ENCODE data around the gene PTK6. TPM values are rescaled to one million over a fixed set of nuclear protein-coding genes. Genes with fewer than 3 reads are reported as not detected.

PTK6 gene
- total RNA-seq, 4 donors from 2014 or later = 0.36 TPM; not detected in 3

GRCh38 chr20:63574829-63575743, 37.9 kb upstream of the PTK6 start:
- DNase-seq = no peak
- intact Hi-C loops (cut with DNase I; ENCODE audit: low total_unique reads) (no loop called here), in situ Hi-C loops (cut with MboI; ENCODE audit: low sequenced_read_pairs in 4 of 4) (no loop called here)
- Histone ChIP-seq H3K27me3 (peaks cover 3 to 12% (median 10%) of the 10 kb centered on the region in 3 donors), H3K9me3 (no peaks in the 10 kb centered on the region), H3K4me3 (no peak overlapping the region), H3K4me1 (peaks cover 8 to 19% of the 10 kb centered on the region in 2 donors), H3K36me3 (no peaks in the 10 kb centered on the region), H3K27ac (peak overlapping the region in 2 of 4 donors; percentile 72 to 73)
- ATAC-seq = no peak
- TF ChIP-seq CTCF (IDR thresholded peaks at IDR 0.05 in 4 of 5, conservative IDR thresholded peaks at IDR 0.05 in 1 of 5) (no peak), POLR2A (IDR thresholded peaks at IDR 0.05) (no peak)

- Histone ChIP-seq H3K36me3 (no peaks in the 10 kb centered on the region), H3K27me3 (peaks cover 3 to 12% (median 10%) of the 10 kb centered on the region in 3 donors), H3K4me1 (peaks cover 8 to 19% of the 10 kb centered on the region in 2 donors), H3K27ac (peak within 1 kb of the TSS; percentile 55 to 73 (median 70)), H3K4me3 (peak within 1 kb of the TSS; percentile 61 to 66 (median 63)), H3K9me3 (no peaks in the 10 kb centered on the region)
- ATAC-seq (peak; percentile 37 to 57), DNase-seq (peak in 1 of 2 donors; percentile 41)
- intact Hi-C loops (cut with DNase I; ENCODE audit: low total_unique reads) = no loop called here
- in situ Hi-C loops (cut with MboI; ENCODE audit: low sequenced_read_pairs in 4 of 4) = no loop called here
- TF ChIP-seq POLR2A (IDR thresholded peaks at IDR 0.05) (peak in 1 of 2 donors; percentile 11), CTCF (IDR thresholded peaks at IDR 0.05 in 4 of 5, conservative IDR thresholded peaks at IDR 0.05 in 1 of 5) (no peak)
Observed at GRCh38 chr20:63574156-63574828, 37.1 kb upstream of the PTK6 start, which contains the start of gene HELZ2. HELZ2 (minus strand) TSS chr20:63574239; CDS start chr20:63572385, 1,854 bp downstream.

DNA sequence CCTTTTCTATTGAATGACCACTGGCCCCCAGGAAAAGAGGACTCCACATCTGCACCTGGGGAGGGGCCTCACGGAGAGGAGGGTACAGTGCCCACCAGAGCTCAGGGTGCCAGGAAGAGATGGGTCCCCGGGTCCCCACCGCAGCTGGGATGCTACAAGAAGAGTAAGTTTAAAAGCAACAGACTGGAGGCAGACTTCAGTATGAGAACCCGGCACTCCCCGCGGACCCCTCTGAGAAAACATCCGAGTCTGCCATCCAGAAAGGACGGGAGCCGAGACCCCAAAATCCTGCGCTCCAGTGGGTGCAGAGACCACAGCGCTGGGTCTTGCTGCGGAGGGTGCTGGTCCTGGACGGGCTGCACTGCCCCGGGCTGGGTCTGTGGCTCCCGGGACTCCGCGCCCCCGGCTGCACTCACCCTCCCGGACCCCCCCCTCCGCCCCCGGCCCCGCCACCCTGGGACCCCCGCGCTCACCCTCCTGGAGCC, 36.5 kb upstream of the PTK6 start:
- H3K9me3 ChIP-seq = no peaks in the 10 kb centered on the region
- in situ Hi-C loops (cut with MboI; ENCODE audit: low sequenced_read_pairs in 4 of 4) = no loop called here
- TF ChIP-seq POLR2A (IDR thresholded peaks at IDR 0.05) = no peak
- no peak for TF ChIP-seq CTCF (IDR thresholded peaks at IDR 0.05 in 4 of 5, conservative IDR thresholded peaks at IDR 0.05 in 1 of 5)
- no peak for ATAC-seq
- peak overlapping the region; percentile 55 to 73 (median 70) for H3K27ac ChIP-seq
- intact Hi-C loops (cut with DNase I; ENCODE audit: low total_unique reads) = no loop called here
- no peaks in the 10 kb centered on the region for H3K36me3 ChIP-seq
- peaks cover 3 to 12% (median 10%) of the 10 kb centered on the region in 3 donors for H3K27me3 ChIP-seq
- peaks cover 8 to 19% of the 10 kb centered on the region in 2 donors for H3K4me1 ChIP-seq
- no peak for DNase-seq
- H3K4me3 ChIP-seq = peak overlapping the region; percentile 61 to 66 (median 63)

GRCh38 chr20:63572788-63573646, 35.8 kb upstream of the PTK6 start:
- Histone ChIP-seq H3K27ac (peak overlapping the region; percentile 55 to 73 (median 70)), H3K4me3 (peak overlapping the region; percentile 61 to 66 (median 63)), H3K9me3 (no peaks in the 10 kb centered on the region), H3K4me1 (peaks cover 8 to 19% of the 10 kb centered on the region in 2 donors), H3K36me3 (no peaks in the 10 kb centered on the region), H3K27me3 (peaks cover 3 to 12% (median 10%) of the 10 kb centered on the region in 3 donors)
- in situ Hi-C loops (cut with MboI; ENCODE audit: low sequenced_read_pairs in 4 of 4) (no loop called here), intact Hi-C loops (cut with DNase I; ENCODE audit: low total_unique reads) (no loop called here)
- no peak for TF ChIP-seq CTCF (IDR thresholded peaks at IDR 0.05 in 4 of 5, conservative IDR thresholded peaks at IDR 0.05 in 1 of 5)
- no peak for TF ChIP-seq POLR2A (IDR thresholded peaks at IDR 0.05)
- ATAC-seq (no peak), DNase-seq (no peak)

Measured in gastrocnemius medialis (tissue), 4 donors.